HCT116 (cell line): ENCODE data around the gene SLC17A8. TPM values are rescaled to one million over a fixed set of nuclear protein-coding genes. Genes with fewer than 3 reads are reported as not detected.

Experiments
- ATAC-seq: fragments of 200-7000 bp; cut with Tn5 transposase; 2 replicates; pipeline ENCODE4 v1.9.1; 2020; ENCODE audit warnings: mild to moderate bottlenecking, moderate library complexity
- BruUV-seq: library from RNA; stranded (reverse); fragments of 400-500 nt; replicated peaks from 2 replicates; lab custom pipeline; 2021; lab: Mats Ljungman, UMichigan
- CTCF ChIA-PET: fragments of 300-600 bp; sonication (Branson Sonifier 250); formaldehyde crosslinking; loops from one replicate; lab custom pipeline; 2021; ENCODE audit warnings: antibody characterized with exemption; lab: Charles Lee
- POLR2A ChIA-PET: fragments of 300-600, 350-600 bp; sonication (Branson Sonifier 250); formaldehyde crosslinking; loops from one replicate; lab custom pipeline; 2021; ENCODE audit warnings: antibody characterized with exemption; lab: Charles Lee
- RAD21 ChIA-PET, 2 experiments: fragments of 300-600 bp; sonication (Branson Sonifier 250); formaldehyde crosslinking; loops; one replicate each; lab custom pipeline; 2023; ENCODE audit warnings: low total read pairs in 2 of 2; ENCODE audit not compliant: uncharacterized antibody in 2 of 2, unreplicated experiment in 2 of 2, low non-redundant PET in 1 of 2; lab: Charles Lee
- DNase-seq: peaks from one replicate; pipeline ENCODE4 v3.0.0-alpha.2; 2010; ENCODE audit warnings: low read depth, low spot score
- H2AFZ ChIP-seq: fragments of 200-600 bp; shearing (Covaris generic), sonication (generic); 2 replicates; pipeline ENCODE4 v1.6.1; 2017; ENCODE audit warnings: low read depth, mixed run types, mixed read lengths, antibody characterized with exemption, low read length; ENCODE audit not compliant: poor library complexity, severe bottlenecking
- H3K27ac ChIP-seq: 2 replicates; pipeline ENCODE4 v1.5.1; 2012; ENCODE audit warnings: low read depth, low read length
- H3K27me3 ChIP-seq: fragments of 200-600 bp; sonication (generic); 2 replicates; pipeline ENCODE4 v1.6.1; 2016; ENCODE audit warnings: mixed run types, low read length, mixed read lengths; ENCODE audit not compliant: insufficient read depth
- H3K36me3 ChIP-seq, 2 experiments: fragments of 200-500 bp in 1 of 2; fragments of 200-600 bp in 1 of 2; sonication (Bioruptor generic) in 1 of 2; sonication (generic) in 1 of 2; 2 replicates each; pipeline versions ENCODE4 v1.5.1 to v1.6.1; 2014 to 2016; ENCODE audit warnings: low read length in 2 of 2, inconsistent platforms in 1 of 2, mixed read lengths in 1 of 2, mixed run types in 1 of 2; ENCODE audit not compliant: insufficient read depth in 2 of 2, control insufficient read depth in 1 of 2
- H3K4me1 ChIP-seq, 2 experiments: fragments of 200-600 bp in 1 of 2; sonication (generic) in 1 of 2; 2 replicates each; pipeline versions ENCODE4 v1.5.1 to v1.6.1; 2012 to 2017; ENCODE audit warnings: low read length in 2 of 2, inconsistent platforms in 1 of 2, mild to moderate bottlenecking in 1 of 2, mixed read lengths in 1 of 2, mixed run types in 1 of 2, moderate library complexity in 1 of 2; ENCODE audit not compliant: insufficient read depth in 2 of 2, control insufficient read depth in 1 of 2
- H3K4me2 ChIP-seq: fragments of 200-600 bp; sonication (generic); 2 replicates; pipeline ENCODE4 v1.6.1; 2017; ENCODE audit warnings: mixed run types, low read length, mixed read lengths
- H3K4me3 ChIP-seq, 2 experiments: fragments of 200-600 bp in 1 of 2; sonication (generic) in 1 of 2; replicated peaks in 1 of 2; 2 replicates each; pipeline ENCODE4 v1.5.1; 2011 to 2016; ENCODE audit warnings: low read length in 2 of 2, control low read depth in 1 of 2, low read depth in 1 of 2, mild to moderate bottlenecking in 1 of 2, mixed read lengths in 1 of 2, mixed run types in 1 of 2
- H3K79me2 ChIP-seq: fragments of 200-600 bp; sonication (generic); 2 replicates; pipeline ENCODE4 v1.6.1; 2017; ENCODE audit warnings: mild to moderate bottlenecking, mixed run types, low read length, moderate library complexity, mixed read lengths; ENCODE audit not compliant: insufficient read depth
- H3K9ac ChIP-seq: fragments of 200-600 bp; sonication (generic); 2 replicates; pipeline ENCODE4 v1.6.1; 2016; ENCODE audit warnings: low read length, mixed read lengths
- H3K9me2 ChIP-seq: fragments of 200-600 bp; sonication (generic), shearing (Covaris generic); 2 replicates; pipeline ENCODE4 v1.6.1; 2017; ENCODE audit warnings: mixed run types, mild to moderate bottlenecking, moderate library complexity; ENCODE audit not compliant: insufficient read depth
- H3K9me3 ChIP-seq, 2 experiments: fragments of 200-500 bp in 1 of 2; fragments of 200-600 bp in 1 of 2; sonication (Bioruptor generic) in 1 of 2; sonication (generic) in 1 of 2; 2 replicates each; pipeline ENCODE4 v1.6.1; 2014 to 2017; ENCODE audit warnings: low read length in 2 of 2, mixed read lengths in 2 of 2, inconsistent platforms in 1 of 2, low read depth in 1 of 2, mild to moderate bottlenecking in 1 of 2, mixed run types in 1 of 2, moderate library complexity in 1 of 2; ENCODE audit not compliant: control insufficient read depth in 1 of 2, insufficient read depth in 1 of 2
- H4K20me1 ChIP-seq: fragments of 200-600 bp; sonication (generic), shearing (Covaris generic); 2 replicates; pipeline ENCODE4 v1.6.1; 2017; ENCODE audit warnings: mixed run types, mild to moderate bottlenecking, moderate library complexity; ENCODE audit not compliant: insufficient read depth
- CBX3 ChIP-seq: IDR thresholded peaks from 2 replicates; pipeline ENCODE4 v1.6.1; 2012; ENCODE audit warnings: low read depth
- CEBPB ChIP-seq: IDR thresholded peaks from 2 replicates; pipeline ENCODE4 v1.6.1; 2012; ENCODE audit warnings: low read depth
- EGR1 ChIP-seq: IDR thresholded peaks from 2 replicates; pipeline ENCODE4 v1.6.1; 2012; ENCODE audit warnings: low read depth
- ELF1 ChIP-seq: IDR thresholded peaks from 2 replicates; pipeline ENCODE4 v1.6.1; 2012; ENCODE audit warnings: low read depth, borderline replicate concordance
- EZH2 ChIP-seq: fragments of 200-600 bp; sonication (generic); IDR thresholded peaks from 2 replicates; pipeline ENCODE4 v1.6.1; 2017; ENCODE audit warnings: antibody characterized with exemption, mixed run types
- EZH2phosphoT487 ChIP-seq: fragments of 200-600 bp; IDR thresholded peaks from 2 replicates; pipeline ENCODE4 v1.6.1; 2018; ENCODE audit warnings: antibody characterized with exemption, borderline replicate concordance
- FOSL1 ChIP-seq: IDR thresholded peaks from 2 replicates; pipeline ENCODE4 v1.6.1; 2012; ENCODE audit warnings: low read depth
- POLR2A ChIP-seq: IDR thresholded peaks from 2 replicates; pipeline ENCODE4 v1.7.0; 2011; ENCODE audit warnings: borderline replicate concordance; ENCODE audit not compliant: insufficient read depth, insufficient read length; ENCODE audit errors: extremely low read depth
- RAD21 ChIP-seq: IDR thresholded peaks from 2 replicates; pipeline ENCODE4 v1.6.1; 2012; ENCODE audit warnings: low read depth, mild to moderate bottlenecking
- SIN3A ChIP-seq: IDR thresholded peaks from 2 replicates; pipeline ENCODE4 v1.6.1; 2012; ENCODE audit warnings: low read depth
- SP1 ChIP-seq: IDR thresholded peaks from 2 replicates; pipeline ENCODE4 v1.6.1; 2012; ENCODE audit warnings: low read depth
- YY1 ChIP-seq: IDR thresholded peaks from 2 replicates; pipeline ENCODE4 v1.6.1; 2011; ENCODE audit warnings: low read length, low read depth, moderate library complexity, mild to moderate bottlenecking; ENCODE audit not compliant: insufficient replicate concordance; ENCODE audit errors: extremely low read depth
- ZBTB33 ChIP-seq: IDR thresholded peaks from 2 replicates; pipeline ENCODE4 v1.6.1; 2011; ENCODE audit warnings: mild to moderate bottlenecking, low read length, moderate library complexity; ENCODE audit not compliant: insufficient replicate concordance; ENCODE audit errors: extremely low read depth
- ZFX ChIP-seq: fragments of 450-650 bp; IDR thresholded peaks from 2 replicates; pipeline ENCODE4 v1.6.1; 2017
- ZNF274 ChIP-seq: fragments of 200-500 bp; sonication (Bioruptor generic); IDR thresholded peaks from 2 replicates; pipeline ENCODE4 v1.6.1; 2014; ENCODE audit warnings: mild to moderate bottlenecking, low read depth, low read length, inconsistent platforms
- intact Hi-C: fragments of 100-400 bp; cut with micrococcal nuclease; formaldehyde crosslinking; loops from 2 replicates; pipeline ENCODE4 v1.10.0; 2022
- total RNA-seq: library from RNA; stranded (reverse); gene quantifications from one replicate; pipeline ENCODE4 v1.2.1, GENCODE V29; 2021; ENCODE audit not compliant: unreplicated experiment
- TF ChIP-seq, protein P1 (sequence below), 3 experiments: fragments of 200-600 bp in 1 of 3; sonication (generic) in 1 of 3; IDR thresholded peaks in 2 of 3; conservative IDR thresholded peaks in 1 of 3; 2 replicates each; pipeline ENCODE4 v1.5.1; 2012 to 2017; ENCODE audit warnings: low read depth in 2 of 3, low read length in 2 of 3, antibody characterized with exemption in 1 of 3, borderline replicate concordance in 1 of 3, control low read depth in 1 of 3, mild to moderate bottlenecking in 1 of 3, mixed read lengths in 1 of 3, mixed run types in 1 of 3, moderate library complexity in 1 of 3; ENCODE audit not compliant: insufficient read depth in 1 of 3

SLC17A8 gene
- total RNA-seq, 1 experiment from 2014 or later: not detected

GRCh38 chr12:100324498-100324897, 32.4 kb upstream of the SLC17A8 start (continued):
- TF ChIP-seq, protein P1, sequence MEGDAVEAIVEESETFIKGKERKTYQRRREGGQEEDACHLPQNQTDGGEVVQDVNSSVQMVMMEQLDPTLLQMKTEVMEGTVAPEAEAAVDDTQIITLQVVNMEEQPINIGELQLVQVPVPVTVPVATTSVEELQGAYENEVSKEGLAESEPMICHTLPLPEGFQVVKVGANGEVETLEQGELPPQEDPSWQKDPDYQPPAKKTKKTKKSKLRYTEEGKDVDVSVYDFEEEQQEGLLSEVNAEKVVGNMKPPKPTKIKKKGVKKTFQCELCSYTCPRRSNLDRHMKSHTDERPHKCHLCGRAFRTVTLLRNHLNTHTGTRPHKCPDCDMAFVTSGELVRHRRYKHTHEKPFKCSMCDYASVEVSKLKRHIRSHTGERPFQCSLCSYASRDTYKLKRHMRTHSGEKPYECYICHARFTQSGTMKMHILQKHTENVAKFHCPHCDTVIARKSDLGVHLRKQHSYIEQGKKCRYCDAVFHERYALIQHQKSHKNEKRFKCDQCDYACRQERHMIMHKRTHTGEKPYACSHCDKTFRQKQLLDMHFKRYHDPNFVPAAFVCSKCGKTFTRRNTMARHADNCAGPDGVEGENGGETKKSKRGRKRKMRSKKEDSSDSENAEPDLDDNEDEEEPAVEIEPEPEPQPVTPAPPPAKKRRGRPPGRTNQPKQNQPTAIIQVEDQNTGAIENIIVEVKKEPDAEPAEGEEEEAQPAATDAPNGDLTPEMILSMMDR (IDR thresholded peaks at IDR 0.05 in 2 of 3, conservative IDR thresholded peaks at IDR 0.05 in 1 of 3; ENCODE audit: borderline replicate concordance in 1 of 3, insufficient read depth in 1 of 3, low read depth in 2 of 3, low read length in 2 of 3): no peak

GRCh38 chr12:100326208-100326607, 30.7 kb upstream of the SLC17A8 start:
- Histone ChIP-seq H2AFZ (no peak overlapping the region), H3K36me3 (peaks cover 0 to 6% of the 10 kb centered on the region in 2 experiments; a peak in 1 of 4 replicates), H3K4me1 (no peaks in the 10 kb centered on the region), H3K4me3 (no peak overlapping the region), H3K9me3 (no peaks in the 10 kb centered on the region), H3K4me2 (no peak overlapping the region), H3K9me2 (no peaks in the 10 kb centered on the region), H3K79me2 (no peaks in the 10 kb centered on the region), H4K20me1 (no peaks in the 10 kb centered on the region), H3K27me3 (no peaks in the 10 kb centered on the region), H3K9ac (no peak overlapping the region), H3K27ac (no peak overlapping the region)
- intact Hi-C loops: no loop called here
- ATAC-seq (no peak), DNase-seq (no peak)
- BruUV-seq: no TSS peak
- POLR2A ChIA-PET: no interaction called here
- RAD21 ChIA-PET: no interaction called here
- CTCF ChIA-PET: interaction anchor here (1.0 kb wide), 1 partner anchor 91 kb away, joined by 3 read pairs; no protein-coding TSS in a partner anchor
- TF ChIP-seq EZH2: no peak
- no peak for TF ChIP-seq POLR2A
- TF ChIP-seq, protein P1 (IDR thresholded peaks at IDR 0.05 in 2 of 3, conservative IDR thresholded peaks at IDR 0.05 in 1 of 3; ENCODE audit: borderline replicate concordance in 1 of 3, insufficient read depth in 1 of 3, low read depth in 2 of 3, low read length in 2 of 3): no peak
- no peak for TF ChIP-seq RAD21
- no peak for TF ChIP-seq EZH2phosphoT487
- no peak for TF ChIP-seq SIN3A
- no peak for TF ChIP-seq ZBTB33
- no peak for TF ChIP-seq ZNF274
- TF ChIP-seq CBX3: no peak
- TF ChIP-seq EGR1: no peak
- TF ChIP-seq CEBPB: no peak
- no peak for TF ChIP-seq ELF1
- TF ChIP-seq YY1: no peak
- TF ChIP-seq FOSL1: no peak
- no peak for TF ChIP-seq ZFX
- no peak for TF ChIP-seq SP1
